Chondrocyte (in vitro differentiated cells): ENCODE measurements around the gene HAPSTR1. TPM values are rescaled to one million over a fixed set of nuclear protein-coding genes. Genes with fewer than 3 reads are reported as not detected.

Experiments
- DNase-seq: peaks from one replicate; pipeline ENCODE4 v3.0.0; 2021; ENCODE audit warnings: mixed read lengths, low spot score
- H3K27ac Mint-ChIP-seq: one replicate; pipeline ENCODE4 v1.8.0; 2021; ENCODE audit warnings: mild to moderate bottlenecking, moderate library complexity, mixed read lengths; ENCODE audit not compliant: unreplicated experiment
- H3K27me3 Mint-ChIP-seq: 2 replicates; pipeline ENCODE4 v1.8.0; 2021; ENCODE audit warnings: low read depth, mixed read lengths
- H3K36me3 Mint-ChIP-seq: 2 replicates; pipeline ENCODE4 v1.8.0; 2021; ENCODE audit warnings: low read depth, mixed read lengths
- H3K4me1 Mint-ChIP-seq: 2 replicates; pipeline ENCODE4 v1.8.0; 2021; ENCODE audit warnings: low read depth, mild to moderate bottlenecking, mixed read lengths
- H3K4me3 Mint-ChIP-seq: one replicate; pipeline ENCODE4 v1.8.0; 2021; ENCODE audit warnings: mild to moderate bottlenecking, moderate library complexity, mixed read lengths; ENCODE audit not compliant: unreplicated experiment
- H3K9me3 Mint-ChIP-seq: 2 replicates; pipeline ENCODE4 v1.8.0; 2021; ENCODE audit warnings: low read depth, mixed read lengths
- total RNA-seq: library from RNA; stranded (reverse); gene quantifications from 3 replicates; pipeline ENCODE4 v1.2.1, GENCODE V29; 2021
- TF ChIP-seq, protein P1 (sequence below): fragments of 200-600 bp; sonication (generic); IDR thresholded peaks from 2 replicates; pipeline ENCODE4 v1.5.0; 2021; ENCODE audit warnings: antibody characterized with exemption, mild to moderate bottlenecking, moderate library complexity

The HAPSTR1 gene
- total RNA-seq, 1 donor from 2014 or later = 82.5 TPM

DNA sequence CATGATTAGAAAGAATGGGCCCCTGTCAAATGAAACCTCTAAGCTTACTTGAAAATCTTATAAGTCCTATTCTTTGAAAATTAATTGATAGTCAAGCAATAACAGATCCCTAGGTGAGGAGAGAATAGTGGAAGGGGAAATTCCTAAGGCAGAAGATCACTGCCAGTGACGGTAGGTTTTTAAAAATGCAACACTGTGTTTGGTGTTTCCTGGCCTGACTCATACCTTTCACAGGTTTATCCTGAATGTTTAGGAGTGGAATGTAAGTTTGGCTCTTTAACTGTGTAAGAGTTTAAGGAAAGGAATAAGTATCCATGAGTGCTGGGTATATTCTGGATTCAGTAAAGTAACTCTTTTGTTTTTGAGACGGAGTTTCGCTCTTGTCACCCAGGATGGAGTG, 23.8 kb downstream of the HAPSTR1 start:
- Mint-ChIP-seq H3K4me3 (no peak overlapping the region), H3K27ac (peak overlapping the region; percentile 55), H3K36me3 (peaks cover 16% of the 10 kb centered on the region), H3K9me3 (no peaks in the 10 kb centered on the region), H3K4me1 (peaks cover 95% of the 10 kb centered on the region), H3K27me3 (no peaks in the 10 kb centered on the region)
- TF ChIP-seq, protein P1, sequence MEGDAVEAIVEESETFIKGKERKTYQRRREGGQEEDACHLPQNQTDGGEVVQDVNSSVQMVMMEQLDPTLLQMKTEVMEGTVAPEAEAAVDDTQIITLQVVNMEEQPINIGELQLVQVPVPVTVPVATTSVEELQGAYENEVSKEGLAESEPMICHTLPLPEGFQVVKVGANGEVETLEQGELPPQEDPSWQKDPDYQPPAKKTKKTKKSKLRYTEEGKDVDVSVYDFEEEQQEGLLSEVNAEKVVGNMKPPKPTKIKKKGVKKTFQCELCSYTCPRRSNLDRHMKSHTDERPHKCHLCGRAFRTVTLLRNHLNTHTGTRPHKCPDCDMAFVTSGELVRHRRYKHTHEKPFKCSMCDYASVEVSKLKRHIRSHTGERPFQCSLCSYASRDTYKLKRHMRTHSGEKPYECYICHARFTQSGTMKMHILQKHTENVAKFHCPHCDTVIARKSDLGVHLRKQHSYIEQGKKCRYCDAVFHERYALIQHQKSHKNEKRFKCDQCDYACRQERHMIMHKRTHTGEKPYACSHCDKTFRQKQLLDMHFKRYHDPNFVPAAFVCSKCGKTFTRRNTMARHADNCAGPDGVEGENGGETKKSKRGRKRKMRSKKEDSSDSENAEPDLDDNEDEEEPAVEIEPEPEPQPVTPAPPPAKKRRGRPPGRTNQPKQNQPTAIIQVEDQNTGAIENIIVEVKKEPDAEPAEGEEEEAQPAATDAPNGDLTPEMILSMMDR = no peak
- no peak for DNase-seq

DNA sequence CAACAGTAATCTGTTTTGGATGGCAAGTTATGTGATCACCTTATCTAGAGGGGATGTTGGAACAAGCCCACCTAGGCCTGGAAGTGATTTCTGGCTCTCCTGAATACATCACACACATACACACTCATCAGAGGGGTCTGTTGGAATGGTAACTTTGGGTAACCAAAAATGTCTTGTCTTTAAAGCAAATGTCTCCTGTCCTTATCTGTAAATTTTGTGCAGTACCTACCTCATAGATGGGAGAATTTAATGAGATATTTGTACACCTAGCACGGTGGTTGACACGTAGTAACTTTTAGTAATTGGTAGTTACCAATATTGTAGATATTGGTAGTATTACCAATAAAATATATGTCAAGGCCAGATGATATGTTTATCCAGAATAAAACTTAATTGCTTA, 24.7 kb downstream of the HAPSTR1 start:
- no peak overlapping the region for H3K27ac Mint-ChIP-seq
- no peaks in the 10 kb centered on the region for H3K9me3 Mint-ChIP-seq
- H3K4me3 Mint-ChIP-seq = no peak overlapping the region
- H3K36me3 Mint-ChIP-seq = peaks cover 16% of the 10 kb centered on the region
- DNase-seq = no peak
- H3K4me1 Mint-ChIP-seq = peaks cover 87% of the 10 kb centered on the region
- TF ChIP-seq, protein P1 = no peak
- no peaks in the 10 kb centered on the region for H3K27me3 Mint-ChIP-seq

DNA sequence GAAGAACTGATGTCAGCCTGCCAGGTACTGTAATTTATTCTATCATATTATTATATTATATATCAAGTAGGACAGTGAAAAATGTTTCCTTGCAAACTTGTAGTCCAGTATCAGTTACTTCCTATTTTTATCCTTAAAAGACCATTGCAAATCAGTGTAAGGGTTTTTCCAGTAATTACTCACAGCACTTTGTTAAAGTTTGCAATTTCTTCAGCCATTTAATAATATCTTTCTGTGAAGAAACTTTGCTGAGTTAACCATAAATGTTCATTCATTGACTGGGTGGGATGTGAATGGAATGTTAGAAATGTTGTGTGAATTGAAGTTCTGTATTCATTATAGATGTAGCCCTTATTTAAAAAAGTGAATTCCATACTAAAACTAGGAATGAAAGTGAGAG, 26.7 kb downstream of the HAPSTR1 start:
- Mint-ChIP-seq H3K27me3 (no peaks in the 10 kb centered on the region), H3K4me3 (no peak overlapping the region)
- no peak for DNase-seq

DNA sequence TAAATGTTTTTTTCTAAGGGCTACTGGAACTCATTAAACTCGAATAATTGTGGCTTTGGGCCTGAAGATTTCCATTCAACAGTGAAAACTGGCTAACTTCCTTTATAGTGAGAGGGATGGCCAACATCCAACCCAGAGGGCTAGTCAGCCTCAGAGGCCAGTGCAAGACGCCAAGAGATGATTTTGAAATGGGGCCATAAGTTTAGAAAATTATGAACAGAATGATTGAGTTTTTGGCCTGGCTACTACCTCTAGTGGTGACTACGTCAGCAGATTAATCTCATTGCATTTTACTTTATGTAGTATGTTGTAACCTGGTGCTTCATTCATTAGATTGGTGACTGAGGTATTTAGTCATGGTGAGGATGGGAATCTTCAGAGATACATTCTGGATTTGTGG, 28.4 kb downstream of the HAPSTR1 start:
- H3K36me3 Mint-ChIP-seq = peaks cover 15% of the 10 kb centered on the region
- no peak for DNase-seq
- H3K27ac Mint-ChIP-seq = peak overlapping the region; percentile 6

More for the DNA sequence above, 26.7 kb downstream of the HAPSTR1 start:
- Mint-ChIP-seq H3K9me3 (no peaks in the 10 kb centered on the region), H3K4me1 (peaks cover 67% of the 10 kb centered on the region), H3K36me3 (peaks cover 19% of the 10 kb centered on the region), H3K27ac (peak overlapping the region; percentile 30)
- TF ChIP-seq, protein P1 = no peak

DNA sequence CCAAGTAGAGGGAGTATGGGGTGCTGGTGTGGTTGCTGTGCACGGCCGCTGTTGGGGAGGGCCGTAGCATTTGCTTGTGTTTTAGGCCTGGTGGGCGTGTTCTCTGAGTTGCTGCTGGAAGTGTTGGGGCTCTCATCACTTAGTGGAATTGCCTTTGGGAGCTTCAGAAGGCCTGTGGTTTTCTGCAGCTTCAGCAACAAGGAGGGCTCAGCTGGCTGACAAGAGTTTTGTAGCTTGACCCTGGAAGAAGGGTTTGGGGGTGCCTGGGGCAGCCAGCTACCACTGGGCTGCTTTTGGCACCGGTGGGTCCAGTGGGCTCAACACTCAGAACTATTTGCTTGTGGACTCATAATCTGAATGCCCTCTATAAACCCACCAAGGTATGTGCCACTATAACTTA, 30.9 kb downstream of the HAPSTR1 start:
- no peaks in the 10 kb centered on the region for H3K27me3 Mint-ChIP-seq
- H3K36me3 Mint-ChIP-seq = peaks cover 10% of the 10 kb centered on the region
- no peak overlapping the region for H3K27ac Mint-ChIP-seq
- DNase-seq = no peak
- H3K4me3 Mint-ChIP-seq = no peak overlapping the region
- H3K9me3 Mint-ChIP-seq = no peaks in the 10 kb centered on the region
- peaks cover 46% of the 10 kb centered on the region for H3K4me1 Mint-ChIP-seq
- TF ChIP-seq, protein P1 = no peak

More for the DNA sequence above, 28.4 kb downstream of the HAPSTR1 start:
- Mint-ChIP-seq H3K9me3 (no peaks in the 10 kb centered on the region), H3K27me3 (no peaks in the 10 kb centered on the region), H3K4me1 (peaks cover 56% of the 10 kb centered on the region), H3K4me3 (no peak overlapping the region)
- TF ChIP-seq, protein P1 = peak; percentile 13
